SK-N-SH (cell line): Measurements from ENCODE around the gene STXBP6. TPM values are rescaled to one million over a fixed set of nuclear protein-coding genes. Genes with fewer than 3 reads are reported as not detected.

Experiments used
- CTCF ChIA-PET: fragments of 300-600, 350-600 bp; formaldehyde crosslinking; extraction: SDS; loops from one replicate; lab custom pipeline; 2021; lab: Yijun Ruan, JAX
- POLR2A ChIA-PET: fragments of 350-600 bp; sonication (Branson Sonifier 250); formaldehyde crosslinking; extraction: SDS; loops from one replicate; lab custom pipeline; 2020; ENCODE audit warnings: antibody characterized with exemption, inconsistent platforms; lab: Yijun Ruan, JAX
- DNase-seq: peaks from one replicate; pipeline ENCODE4 v3.0.0; 2012
- H2AFZ ChIP-seq: fragments of 200-600 bp; sonication (generic); 2 replicates; pipeline ENCODE4 v1.8.1; 2016; ENCODE audit warnings: antibody characterized with exemption, mild to moderate bottlenecking, low read depth
- H3F3A ChIP-seq: fragments of 200-600 bp; sonication (generic); replicated peaks from 2 replicates; pipeline ENCODE3; 2016; ENCODE audit warnings: antibody characterized with exemption, mild to moderate bottlenecking; ENCODE audit not compliant: insufficient read depth
- H3K27ac ChIP-seq, 2 experiments: fragments of 200-500 bp in 1 of 2; fragments of 200-600 bp in 1 of 2; sonication (Bioruptor generic) in 1 of 2; sonication (generic), shearing (Covaris generic) in 1 of 2; 2 replicates each; pipeline versions ENCODE4 v1.5.1 to v1.6.1; 2014 to 2016; ENCODE audit warnings: low read depth in 2 of 2, inconsistent platforms in 1 of 2, low read length in 1 of 2, mild to moderate bottlenecking in 1 of 2, mixed read lengths in 1 of 2
- H3K27me3 ChIP-seq: fragments of 200-600 bp; sonication (generic), shearing (Covaris generic); 2 replicates; pipeline ENCODE4 v1.6.1; 2016; ENCODE audit warnings: mixed run types; ENCODE audit not compliant: insufficient read depth
- H3K36me3 ChIP-seq, 2 experiments: fragments of 200-500 bp in 1 of 2; fragments of 200-600 bp in 1 of 2; sonication (Bioruptor generic) in 1 of 2; sonication (generic) in 1 of 2; replicated peaks in 1 of 2; 2 replicates each; pipeline versions ENCODE3 to v1.5.1; 2014 to 2016; ENCODE audit warnings: low read length in 1 of 2, mild to moderate bottlenecking in 1 of 2; ENCODE audit not compliant: insufficient read depth in 2 of 2, control insufficient read depth in 1 of 2
- H3K4me1 ChIP-seq, 2 experiments: fragments of 200-500 bp in 1 of 2; fragments of 200-600 bp in 1 of 2; sonication (Bioruptor generic) in 1 of 2; sonication (generic), shearing (Covaris generic) in 1 of 2; 2 replicates each; pipeline versions ENCODE4 v1.5.1 to v1.6.1; 2014 to 2016; ENCODE audit warnings: low read depth in 1 of 2, low read length in 1 of 2, mixed run types in 1 of 2; ENCODE audit not compliant: insufficient read depth in 2 of 2, control insufficient read depth in 1 of 2
- H3K4me2 ChIP-seq: fragments of 200-600 bp; sonication (generic), shearing (Covaris generic); 2 replicates; pipeline ENCODE4 v1.6.1; 2017; ENCODE audit warnings: mixed run types
- H3K4me3 ChIP-seq, 2 experiments: fragments of 200-500 bp in 1 of 2; fragments of 200-600 bp in 1 of 2; sonication (Bioruptor generic) in 1 of 2; sonication (generic), shearing (Covaris generic) in 1 of 2; 2 replicates each; pipeline versions ENCODE4 v1.5.1 to v1.8.1; 2014 to 2016; ENCODE audit warnings: low read depth in 2 of 2, inconsistent platforms in 1 of 2, low read length in 1 of 2, mild to moderate bottlenecking in 1 of 2, mixed read lengths in 1 of 2, moderate library complexity in 1 of 2
- H3K79me2 ChIP-seq: fragments of 200-600 bp; sonication (generic); 2 replicates; pipeline ENCODE4 v1.8.1; 2017; ENCODE audit warnings: mild to moderate bottlenecking; ENCODE audit not compliant: insufficient read depth
- H3K9ac ChIP-seq: fragments of 200-600 bp; sonication (generic); 2 replicates; pipeline ENCODE4 v1.6.1; 2017; ENCODE audit warnings: mixed run types
- H3K9me2 ChIP-seq: fragments of 200-600 bp; sonication (generic); 2 replicates; pipeline ENCODE4 v1.6.1; 2017; ENCODE audit warnings: mixed run types
- H3K9me3 ChIP-seq: fragments of 200-600 bp; sonication (generic); 2 replicates; pipeline ENCODE4 v1.6.1; 2017; ENCODE audit warnings: mixed run types, mild to moderate bottlenecking, moderate library complexity
- H4K20me1 ChIP-seq: fragments of 200-600 bp; sonication (generic); 2 replicates; pipeline ENCODE4 v1.6.1; 2017; ENCODE audit warnings: mild to moderate bottlenecking, mixed run types; ENCODE audit not compliant: insufficient read depth
- CHD2 ChIP-seq: fragments of 150-350 bp; IDR thresholded peaks from 2 replicates; pipeline ENCODE4 v1.6.1; 2018; ENCODE audit warnings: low read length; ENCODE audit not compliant: partially characterized antibody
- EP300 ChIP-seq, 2 experiments: IDR thresholded peaks; 2 replicates each; pipeline versions ENCODE4 v1.4.0 to v1.6.1; 2012; ENCODE audit warnings: borderline replicate concordance in 1 of 2, low read depth in 1 of 2, low read length in 1 of 2
- FOSL2 ChIP-seq: IDR thresholded peaks from 2 replicates; pipeline ENCODE4 v1.4.0; 2012; ENCODE audit warnings: low read depth, mild to moderate bottlenecking, moderate library complexity, borderline replicate concordance
- FOXM1 ChIP-seq: IDR thresholded peaks from 2 replicates; pipeline ENCODE4 v1.4.0; 2012; ENCODE audit warnings: low read depth, mild to moderate bottlenecking
- GABPA ChIP-seq: IDR thresholded peaks from 2 replicates; pipeline ENCODE4 v1.4.0; 2012; ENCODE audit warnings: low read depth, mild to moderate bottlenecking
- RCOR1 ChIP-seq: fragments of 150-350 bp; IDR thresholded peaks from 2 replicates; pipeline ENCODE4 v1.6.1; 2017; ENCODE audit warnings: antibody characterized with exemption, low read length
- RFX5 ChIP-seq: IDR thresholded peaks from 2 replicates; pipeline ENCODE4 v1.6.1; 2012; ENCODE audit warnings: mild to moderate bottlenecking, improper control_type of control experiment, low read length
- TAF1 ChIP-seq: IDR thresholded peaks from 2 replicates; pipeline ENCODE4 v1.6.1; 2012; ENCODE audit warnings: low read depth, mild to moderate bottlenecking, low read length, moderate library complexity, borderline replicate concordance
- YY1 ChIP-seq: IDR thresholded peaks from 2 replicates; pipeline ENCODE4 v1.4.0; 2012; ENCODE audit warnings: low read depth, mild to moderate bottlenecking
- WGBS: methylation state at CpG from one replicate; pipeline ENCODE4 v1.1.6; 2017; ENCODE audit warnings: low lambda C conversion rate; 5-methylcytosine and 5-hydroxymethylcytosine counted together
- polyA plus RNA-seq, 3 experiments: library from polyadenylated mRNA; depleted of rRNA; stranded (reverse); fragments of >200 nt; gene quantifications; 2 replicates each; pipeline ENCODE4 v1.2.3, GENCODE V29; 2012
- TF ChIP-seq, protein P1 (sequence below): fragments of 200-600 bp; sonication (generic); IDR thresholded peaks from 2 replicates; pipeline ENCODE4 v1.6.1; 2017; ENCODE audit warnings: antibody characterized with exemption, mild to moderate bottlenecking, moderate library complexity
- TF ChIP-seq, protein P2 (sequence below): IDR thresholded peaks from 2 replicates; pipeline ENCODE4 v1.4.0; 2012; ENCODE audit warnings: low read depth, borderline replicate concordance
- TF ChIP-seq, protein P3 (sequence below): IDR thresholded peaks from 2 replicates; pipeline ENCODE4; 2012
- TF ChIP-seq, protein P4 (sequence below): IDR thresholded peaks from 2 replicates; pipeline ENCODE4 v1.4.0; 2012; ENCODE audit warnings: low read depth, borderline replicate concordance
- TF ChIP-seq, protein P5 (sequence below): fragments of 150-350 bp; IDR thresholded peaks from 2 replicates; pipeline ENCODE4 v1.6.1; 2017; ENCODE audit warnings: antibody characterized with exemption, low read length, low read depth, borderline replicate concordance

STXBP6 gene
- polyA plus RNA-seq, 1 of the 3 experiments (the other 2 are of a cell fraction): 0.16 TPM

DNA sequence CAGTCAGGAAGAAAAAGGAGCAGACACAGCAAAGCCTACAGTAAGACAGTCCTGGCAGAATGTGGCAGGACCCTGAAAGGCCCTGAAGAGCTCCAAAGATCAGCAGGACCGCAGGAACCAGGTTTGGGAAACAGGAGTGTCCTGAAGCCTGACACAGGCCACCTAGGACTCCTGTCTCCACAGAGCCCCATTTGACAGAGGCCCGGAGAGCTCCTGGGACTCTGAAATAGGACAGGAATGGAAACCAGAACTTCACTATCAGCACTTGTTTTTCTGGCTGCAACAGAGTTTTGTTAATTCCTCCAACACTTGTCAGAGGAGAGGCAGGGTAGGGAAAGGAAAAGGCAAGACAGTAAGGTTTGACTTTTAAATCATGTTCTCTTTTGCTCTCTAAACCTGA lies 12.9 kb downstream of the STXBP6 start:
- Histone ChIP-seq H3K4me2 (no peak overlapping the region), H3K79me2 (no peaks in the 10 kb centered on the region), H3K27ac (no peak overlapping the region), H3K36me3 (no peaks in the 10 kb centered on the region), H2AFZ (no peak overlapping the region), H3K27me3 (no peaks in the 10 kb centered on the region; the same call in 1 of the 2 replicates), H3F3A (no peaks in the 10 kb centered on the region), H3K9ac (no peak overlapping the region), H3K9me3 (no peaks in the 10 kb centered on the region), H4K20me1 (no peaks in the 10 kb centered on the region), H3K4me3 (no peak overlapping the region), H3K9me2 (no peaks in the 10 kb centered on the region), H3K4me1 (no peaks in the 10 kb centered on the region)
- CTCF ChIA-PET: interaction anchor here (1.0 kb wide), 1 partner anchor 15 kb away, joined by 3 read pairs; no protein-coding TSS in a partner anchor
- WGBS: 0% methylated on average over 2 of the region's 2 CpGs
- TF ChIP-seq, protein P1, sequence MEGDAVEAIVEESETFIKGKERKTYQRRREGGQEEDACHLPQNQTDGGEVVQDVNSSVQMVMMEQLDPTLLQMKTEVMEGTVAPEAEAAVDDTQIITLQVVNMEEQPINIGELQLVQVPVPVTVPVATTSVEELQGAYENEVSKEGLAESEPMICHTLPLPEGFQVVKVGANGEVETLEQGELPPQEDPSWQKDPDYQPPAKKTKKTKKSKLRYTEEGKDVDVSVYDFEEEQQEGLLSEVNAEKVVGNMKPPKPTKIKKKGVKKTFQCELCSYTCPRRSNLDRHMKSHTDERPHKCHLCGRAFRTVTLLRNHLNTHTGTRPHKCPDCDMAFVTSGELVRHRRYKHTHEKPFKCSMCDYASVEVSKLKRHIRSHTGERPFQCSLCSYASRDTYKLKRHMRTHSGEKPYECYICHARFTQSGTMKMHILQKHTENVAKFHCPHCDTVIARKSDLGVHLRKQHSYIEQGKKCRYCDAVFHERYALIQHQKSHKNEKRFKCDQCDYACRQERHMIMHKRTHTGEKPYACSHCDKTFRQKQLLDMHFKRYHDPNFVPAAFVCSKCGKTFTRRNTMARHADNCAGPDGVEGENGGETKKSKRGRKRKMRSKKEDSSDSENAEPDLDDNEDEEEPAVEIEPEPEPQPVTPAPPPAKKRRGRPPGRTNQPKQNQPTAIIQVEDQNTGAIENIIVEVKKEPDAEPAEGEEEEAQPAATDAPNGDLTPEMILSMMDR: no peak
- TF ChIP-seq RCOR1: no peak
- TF ChIP-seq, protein P2, sequence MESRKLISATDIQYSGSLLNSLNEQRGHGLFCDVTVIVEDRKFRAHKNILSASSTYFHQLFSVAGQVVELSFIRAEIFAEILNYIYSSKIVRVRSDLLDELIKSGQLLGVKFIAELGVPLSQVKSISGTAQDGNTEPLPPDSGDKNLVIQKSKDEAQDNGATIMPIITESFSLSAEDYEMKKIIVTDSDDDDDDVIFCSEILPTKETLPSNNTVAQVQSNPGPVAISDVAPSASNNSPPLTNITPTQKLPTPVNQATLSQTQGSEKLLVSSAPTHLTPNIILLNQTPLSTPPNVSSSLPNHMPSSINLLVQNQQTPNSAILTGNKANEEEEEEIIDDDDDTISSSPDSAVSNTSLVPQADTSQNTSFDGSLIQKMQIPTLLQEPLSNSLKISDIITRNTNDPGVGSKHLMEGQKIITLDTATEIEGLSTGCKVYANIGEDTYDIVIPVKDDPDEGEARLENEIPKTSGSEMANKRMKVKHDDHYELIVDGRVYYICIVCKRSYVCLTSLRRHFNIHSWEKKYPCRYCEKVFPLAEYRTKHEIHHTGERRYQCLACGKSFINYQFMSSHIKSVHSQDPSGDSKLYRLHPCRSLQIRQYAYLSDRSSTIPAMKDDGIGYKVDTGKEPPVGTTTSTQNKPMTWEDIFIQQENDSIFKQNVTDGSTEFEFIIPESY: no peak
- TF ChIP-seq FOXM1: no peak
- TF ChIP-seq, protein P3, sequence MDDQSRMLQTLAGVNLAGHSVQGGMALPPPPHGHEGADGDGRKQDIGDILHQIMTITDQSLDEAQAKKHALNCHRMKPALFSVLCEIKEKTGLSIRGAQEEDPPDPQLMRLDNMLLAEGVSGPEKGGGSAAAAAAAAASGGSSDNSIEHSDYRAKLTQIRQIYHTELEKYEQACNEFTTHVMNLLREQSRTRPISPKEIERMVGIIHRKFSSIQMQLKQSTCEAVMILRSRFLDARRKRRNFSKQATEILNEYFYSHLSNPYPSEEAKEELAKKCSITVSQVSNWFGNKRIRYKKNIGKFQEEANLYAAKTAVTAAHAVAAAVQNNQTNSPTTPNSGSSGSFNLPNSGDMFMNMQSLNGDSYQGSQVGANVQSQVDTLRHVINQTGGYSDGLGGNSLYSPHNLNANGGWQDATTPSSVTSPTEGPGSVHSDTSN: no peak
- TF ChIP-seq EP300 (IDR thresholded peaks at IDR 0.05; ENCODE audit: borderline replicate concordance in 1 of 2, low read depth in 1 of 2, low read length in 1 of 2): no peak
- TF ChIP-seq, protein P4, sequence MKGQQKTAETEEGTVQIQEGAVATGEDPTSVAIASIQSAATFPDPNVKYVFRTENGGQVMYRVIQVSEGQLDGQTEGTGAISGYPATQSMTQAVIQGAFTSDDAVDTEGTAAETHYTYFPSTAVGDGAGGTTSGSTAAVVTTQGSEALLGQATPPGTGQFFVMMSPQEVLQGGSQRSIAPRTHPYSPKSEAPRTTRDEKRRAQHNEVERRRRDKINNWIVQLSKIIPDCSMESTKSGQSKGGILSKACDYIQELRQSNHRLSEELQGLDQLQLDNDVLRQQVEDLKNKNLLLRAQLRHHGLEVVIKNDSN: no peak
- no peak for TF ChIP-seq FOSL2
- TF ChIP-seq, protein P5, sequence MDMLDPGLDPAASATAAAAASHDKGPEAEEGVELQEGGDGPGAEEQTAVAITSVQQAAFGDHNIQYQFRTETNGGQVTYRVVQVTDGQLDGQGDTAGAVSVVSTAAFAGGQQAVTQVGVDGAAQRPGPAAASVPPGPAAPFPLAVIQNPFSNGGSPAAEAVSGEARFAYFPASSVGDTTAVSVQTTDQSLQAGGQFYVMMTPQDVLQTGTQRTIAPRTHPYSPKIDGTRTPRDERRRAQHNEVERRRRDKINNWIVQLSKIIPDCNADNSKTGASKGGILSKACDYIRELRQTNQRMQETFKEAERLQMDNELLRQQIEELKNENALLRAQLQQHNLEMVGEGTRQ: no peak
- no peak for TF ChIP-seq YY1
- TF ChIP-seq RFX5: no peak
- no peak for TF ChIP-seq TAF1
- no peak for TF ChIP-seq GABPA
- TF ChIP-seq CHD2: no peak
- no peak for DNase-seq
- POLR2A ChIA-PET: no interaction called here
